Measurements from ENCODE around the gene CNN1. TPM values are rescaled to one million over a fixed set of nuclear protein-coding genes. Genes with fewer than 3 reads are reported as not detected.

The CNN1 gene
- total RNA-seq, 4 donors from 2014 or later, result 21.2 to 88.2 (median 25.7) TPM

- no peaks in the 10 kb centered on the region for H3K27me3 ChIP-seq
- no peak overlapping the region for H3K4me3 ChIP-seq
- no peak for DNase-seq
- no peak for TF ChIP-seq CTCF (IDR thresholded peaks at IDR 0.05)
- no peak for TF ChIP-seq POLR2A (IDR thresholded peaks at IDR 0.05)
- peaks cover 0 to 16% (median 0%) of the 10 kb centered on the region in 4 donors for H3K4me1 ChIP-seq
- H3K9me3 ChIP-seq, result no peaks in the 10 kb centered on the region
- no peaks in the 10 kb centered on the region for H3K36me3 ChIP-seq
- peak overlapping the region in 3 of 4 donors; percentile 63 to 81 (median 71) for H3K27ac ChIP-seq
Observed at GRCh38 chr19:11534948-11535347, 3.7 kb upstream of the CNN1 start.

GRCh38 chr19:11535792-11536595, 2.7 kb upstream of the CNN1 start:
- TF ChIP-seq CTCF (IDR thresholded peaks at IDR 0.05), result peak; percentile 84 to 98 (median 93)
- TF ChIP-seq POLR2A (IDR thresholded peaks at IDR 0.05), result no peak
- peak; percentile 89 to 96 (median 95) for DNase-seq
- Histone ChIP-seq H3K36me3 (no peaks in the 10 kb centered on the region), H3K9me3 (no peaks in the 10 kb centered on the region), H3K4me1 (peaks cover 0 to 12% (median 0%) of the 10 kb centered on the region in 4 donors), H3K27me3 (no peaks in the 10 kb centered on the region), H3K4me3 (peak overlapping the region; percentile 16 to 49 (median 32)), H3K27ac (peak overlapping the region; percentile 63 to 81 (median 70))

GRCh38 chr19:11539495-11540365, 1.1 kb downstream of the CNN1 start:
- Histone ChIP-seq H3K27me3 (no peaks in the 10 kb centered on the region), H3K4me3 (peak overlapping the region; percentile 9 to 50 (median 18)), H3K27ac (peak overlapping the region; percentile 42 to 93 (median 74)), H3K4me1 (peaks cover 0 to 12% (median 0%) of the 10 kb centered on the region in 4 donors), H3K36me3 (no peaks in the 10 kb centered on the region), H3K9me3 (no peaks in the 10 kb centered on the region)
- TF ChIP-seq POLR2A (IDR thresholded peaks at IDR 0.05) (no peak), CTCF (IDR thresholded peaks at IDR 0.05) (no peak)
- DNase-seq, result no peak

- H3K27me3 ChIP-seq, result no peaks in the 10 kb centered on the region
- H3K9me3 ChIP-seq, result no peaks in the 10 kb centered on the region
- H3K4me1 ChIP-seq, result peaks cover 0 to 8% (median 0%) of the 10 kb centered on the region in 4 donors
- DNase-seq, result no peak
- H3K4me3 ChIP-seq, result peak overlapping the region in 1 of 4 donors; percentile 50
- no peaks in the 10 kb centered on the region for H3K36me3 ChIP-seq
- H3K27ac ChIP-seq, result peak overlapping the region in 3 of 4 donors; percentile 42 to 93 (median 79)
- no peak for TF ChIP-seq CTCF (IDR thresholded peaks at IDR 0.05)
- no peak for TF ChIP-seq POLR2A (IDR thresholded peaks at IDR 0.05)
Observed at GRCh38 chr19:11540645-11541044, 2.0 kb downstream of the CNN1 start.

GRCh38 chr19:11541238-11541637, 2.6 kb downstream of the CNN1 start:
- Histone ChIP-seq H3K36me3 (no peaks in the 10 kb centered on the region), H3K9me3 (no peaks in the 10 kb centered on the region), H3K4me3 (peak overlapping the region in 1 of 4 donors; percentile 50), H3K27ac (peak overlapping the region in 2 of 4 donors; percentile 79 to 93), H3K27me3 (no peaks in the 10 kb centered on the region), H3K4me1 (peaks cover 0 to 2% (median 0%) of the 10 kb centered on the region in 4 donors)
- no peak for DNase-seq
- TF ChIP-seq POLR2A (IDR thresholded peaks at IDR 0.05) (no peak), CTCF (IDR thresholded peaks at IDR 0.05) (no peak)

Measured in Peyer's patch (tissue), 4 donors.